ENCODE results near the gene MRTFA.
"Not testable (repeated sequence)": the region's sequence is repeated elsewhere in the genome, so short reads cannot be mapped to it uniquely, and the experiment has no call there.

DNA sequence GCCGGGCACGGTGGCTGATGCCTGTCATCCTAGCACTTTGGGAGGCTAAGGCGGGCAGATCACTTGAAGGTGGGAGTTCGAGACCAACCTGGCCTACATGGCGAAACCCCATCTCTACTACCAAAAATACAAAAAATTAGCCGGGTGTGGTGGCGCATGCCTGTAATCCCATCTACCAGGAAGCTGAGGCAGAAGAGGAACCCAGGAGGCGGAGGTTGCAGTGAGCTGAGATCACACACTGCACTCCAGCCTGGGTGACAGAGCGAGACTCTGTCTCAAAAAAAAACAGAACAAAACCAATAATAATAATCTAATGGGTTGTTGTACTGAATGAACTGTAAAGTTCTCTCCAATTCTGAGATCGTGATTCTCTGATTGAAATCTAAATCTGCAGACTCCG, 258.1 kb downstream of the MRTFA start:
- TF ChIP-seq, protein P1, sequence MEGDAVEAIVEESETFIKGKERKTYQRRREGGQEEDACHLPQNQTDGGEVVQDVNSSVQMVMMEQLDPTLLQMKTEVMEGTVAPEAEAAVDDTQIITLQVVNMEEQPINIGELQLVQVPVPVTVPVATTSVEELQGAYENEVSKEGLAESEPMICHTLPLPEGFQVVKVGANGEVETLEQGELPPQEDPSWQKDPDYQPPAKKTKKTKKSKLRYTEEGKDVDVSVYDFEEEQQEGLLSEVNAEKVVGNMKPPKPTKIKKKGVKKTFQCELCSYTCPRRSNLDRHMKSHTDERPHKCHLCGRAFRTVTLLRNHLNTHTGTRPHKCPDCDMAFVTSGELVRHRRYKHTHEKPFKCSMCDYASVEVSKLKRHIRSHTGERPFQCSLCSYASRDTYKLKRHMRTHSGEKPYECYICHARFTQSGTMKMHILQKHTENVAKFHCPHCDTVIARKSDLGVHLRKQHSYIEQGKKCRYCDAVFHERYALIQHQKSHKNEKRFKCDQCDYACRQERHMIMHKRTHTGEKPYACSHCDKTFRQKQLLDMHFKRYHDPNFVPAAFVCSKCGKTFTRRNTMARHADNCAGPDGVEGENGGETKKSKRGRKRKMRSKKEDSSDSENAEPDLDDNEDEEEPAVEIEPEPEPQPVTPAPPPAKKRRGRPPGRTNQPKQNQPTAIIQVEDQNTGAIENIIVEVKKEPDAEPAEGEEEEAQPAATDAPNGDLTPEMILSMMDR (IDR thresholded peaks at IDR 0.05; ENCODE audit: insufficient read depth, low read length, poor library complexity, severe bottlenecking) = not testable (repeated sequence)
- TF ChIP-seq EZH2phosphoT487 (conservative IDR thresholded peaks at IDR 0.05; ENCODE audit: low read length) = not testable (repeated sequence)

All from SU-DHL-6 (cell line).